Activated naive CD4-positive, alpha-beta T cell treated with Interleukin-2 at 50 U/mL for 16 hours (primary cell): Measurements from ENCODE around the gene PIK3C3.

ENCODE experiments used
- DNase-seq: peaks from one replicate; pipeline ENCODE4 v3.0.0-alpha.2; 2020

Gene PIK3C3

DNA sequence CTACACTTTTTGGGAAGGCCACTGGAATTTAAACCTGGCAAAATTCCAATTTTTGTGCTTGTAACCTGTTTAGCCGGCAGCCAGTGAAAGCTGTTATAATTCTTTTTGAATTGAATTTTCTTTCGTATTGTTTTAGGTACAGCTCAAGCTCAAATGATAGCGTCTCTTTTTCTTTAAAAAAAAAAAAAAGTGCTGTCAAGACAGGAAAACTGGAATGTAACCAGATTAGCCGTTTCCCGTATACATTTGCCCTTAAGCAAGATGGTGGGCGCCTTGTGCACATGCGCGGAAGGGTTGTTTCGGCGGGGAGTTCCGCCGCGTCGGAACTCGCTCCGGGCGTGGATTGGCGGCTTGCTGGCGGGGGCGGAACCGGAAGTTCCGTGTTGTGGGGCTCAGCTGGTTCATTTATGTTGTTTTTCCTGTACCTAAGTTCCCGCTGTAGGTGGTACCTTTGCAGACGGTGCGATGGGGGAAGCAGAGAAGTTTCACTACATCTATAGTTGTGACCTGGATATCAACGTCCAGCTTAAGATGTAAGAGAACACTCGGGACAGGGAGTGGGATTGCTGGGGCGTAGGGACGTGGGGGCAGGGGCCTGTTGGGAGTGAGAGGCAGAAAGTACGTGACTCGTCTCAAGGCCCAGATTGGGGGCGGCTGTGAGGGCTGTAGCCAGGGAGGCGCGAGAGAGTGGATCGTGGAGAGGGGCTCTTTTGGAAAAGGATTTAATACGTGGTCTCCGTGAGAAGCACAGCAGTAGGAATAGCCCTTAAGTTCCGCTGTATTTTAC lies at the start of gene PIK3C3:
TSS of gene PIK3C3 (plus strand) at position 408 of the 787 bp plus-strand sequence. CDS start at position 466, 58 bp downstream.
- DNase-seq, result peak; percentile 98

DNA sequence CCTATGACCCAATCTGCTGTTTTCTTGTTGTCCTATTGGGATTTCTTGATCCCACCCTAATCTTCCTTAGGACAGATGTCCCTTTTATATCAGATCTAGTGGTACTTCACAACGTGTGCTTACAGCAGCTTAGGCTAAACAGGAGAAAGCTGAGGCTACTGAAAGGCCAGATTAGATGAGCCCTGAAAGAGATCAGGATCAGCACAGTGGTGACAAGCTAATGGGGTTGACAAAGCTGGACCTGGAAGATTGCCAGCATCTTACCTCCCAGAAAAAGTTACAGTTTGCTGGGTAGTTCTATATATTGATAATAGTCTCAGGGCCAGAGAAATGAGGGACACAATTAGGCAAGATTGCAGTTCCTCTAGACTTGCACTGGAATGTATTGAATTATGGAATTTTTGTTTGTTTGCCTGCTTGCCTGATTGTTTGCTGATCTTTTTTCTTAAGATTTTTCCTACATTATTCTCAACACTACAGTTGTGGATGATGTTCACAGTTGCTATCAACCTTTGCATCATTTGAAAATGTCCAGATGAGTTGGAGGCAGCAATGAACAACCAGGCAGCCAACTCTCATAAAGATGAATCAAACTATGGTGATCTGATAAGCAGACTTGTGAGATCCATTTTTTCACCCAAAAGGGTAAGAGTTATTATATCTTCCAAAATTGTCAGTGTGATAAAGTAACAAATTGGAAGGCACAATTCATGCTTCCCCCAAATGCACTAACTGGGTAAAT lies 49.1 kb upstream of the PIK3C3 start:
- no peak for DNase-seq

DNA sequence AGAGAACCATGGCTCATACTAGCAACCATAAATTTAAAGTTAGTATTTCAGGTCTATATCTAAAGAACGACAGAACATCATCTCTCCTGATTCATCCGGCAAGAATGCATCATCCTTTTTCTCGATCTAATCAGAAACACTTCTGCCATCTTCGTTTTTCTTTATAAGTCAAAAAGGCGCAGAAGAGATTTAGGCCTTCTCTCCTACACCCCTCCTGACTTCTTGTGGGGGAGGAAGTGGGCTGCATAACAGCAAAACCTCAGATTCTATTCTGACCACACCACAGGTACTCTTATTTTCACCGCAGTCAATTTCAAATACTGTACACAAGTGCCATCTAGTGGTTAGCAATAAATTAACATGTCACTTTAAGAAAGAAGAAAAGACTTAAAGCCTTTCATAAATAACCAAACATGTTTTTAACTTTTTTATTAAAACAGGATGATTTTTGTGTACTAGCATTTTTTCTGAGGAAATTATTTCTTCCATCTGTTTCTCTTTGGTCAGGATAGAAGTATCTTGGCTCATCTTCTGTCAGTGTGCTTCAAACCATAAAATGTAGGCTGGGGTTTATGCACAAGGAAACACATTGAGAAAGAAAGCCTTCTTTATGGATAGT lies 48.4 kb upstream of the PIK3C3 start:
- DNase-seq, result peak; percentile 24

DNA sequence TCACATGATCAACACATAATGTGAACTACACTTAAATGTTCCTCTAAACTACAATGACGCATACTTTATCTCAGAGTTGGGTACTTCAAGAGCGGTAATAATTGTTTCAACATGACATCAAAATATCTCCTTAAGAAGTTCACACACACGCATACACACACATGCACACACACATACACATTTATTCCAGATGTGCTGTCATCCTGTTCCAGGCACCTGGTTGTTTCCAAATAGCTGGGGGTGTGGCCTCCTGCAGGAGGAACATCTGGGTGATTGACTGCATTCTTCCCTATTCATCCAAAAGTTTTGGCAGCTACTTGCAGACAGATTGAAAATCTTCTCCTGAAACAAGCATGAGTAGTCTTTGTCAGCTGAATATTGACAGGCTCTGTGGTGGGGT lies 37.9 kb upstream of the PIK3C3 start:
- no peak for DNase-seq

DNA sequence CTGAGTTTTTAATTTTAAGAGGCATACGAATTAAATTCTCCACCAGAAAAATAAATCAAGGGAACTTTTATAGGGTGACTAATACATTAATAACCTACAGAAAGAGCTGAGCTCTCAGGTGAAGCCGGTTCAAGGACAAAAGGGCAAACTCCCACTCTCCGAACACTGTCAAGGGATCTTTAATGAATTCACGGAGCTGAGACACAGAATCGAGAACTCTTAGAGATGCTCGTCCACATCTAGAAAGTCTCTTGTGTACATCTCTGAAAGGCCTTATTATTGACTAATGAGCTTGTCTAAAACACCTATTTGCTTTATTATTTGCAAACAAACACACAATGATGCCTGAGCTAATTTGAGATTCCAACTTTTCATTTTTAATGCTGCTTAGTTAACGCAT lies 33.3 kb upstream of the PIK3C3 start:
- no peak for DNase-seq

DNA sequence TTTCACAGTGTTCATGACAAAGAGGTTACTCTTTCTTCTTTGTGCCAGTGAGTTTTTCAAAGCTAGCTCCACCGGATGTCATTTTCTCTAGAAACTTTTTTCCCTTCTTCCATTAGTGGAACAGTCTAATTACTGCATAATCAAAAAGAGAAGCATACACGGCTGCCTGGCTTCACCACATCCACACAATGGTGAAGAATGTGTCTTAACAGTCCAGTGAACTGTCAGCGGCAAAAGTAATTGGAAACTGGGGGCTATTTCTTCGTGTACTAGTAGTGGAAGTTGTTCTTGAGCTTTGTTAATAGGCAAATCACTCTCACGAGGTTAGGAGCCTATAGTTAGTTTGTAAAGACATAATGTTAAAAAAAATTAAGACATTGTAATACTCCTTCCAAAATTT lies 32.9 kb upstream of the PIK3C3 start:
- no peak for DNase-seq

DNA sequence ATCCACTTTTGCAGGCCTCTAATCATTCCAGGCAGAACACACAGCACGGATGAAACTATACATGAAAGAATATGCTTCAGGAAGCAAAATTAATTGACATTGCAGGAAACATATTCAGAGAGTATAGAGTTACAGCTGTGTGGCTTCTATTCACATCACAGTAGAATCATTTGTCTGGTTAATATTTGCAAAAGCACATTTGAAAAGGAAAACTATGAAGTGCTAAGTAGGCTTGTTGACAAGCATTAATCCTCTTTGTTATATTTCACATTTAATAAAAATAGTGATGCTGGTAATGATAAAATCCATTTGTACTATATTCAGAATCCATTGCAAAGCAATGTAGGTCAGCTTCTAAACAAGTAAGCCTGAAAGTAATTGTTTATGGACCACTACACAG lies 32.2 kb upstream of the PIK3C3 start:
- no peak for DNase-seq

DNA sequence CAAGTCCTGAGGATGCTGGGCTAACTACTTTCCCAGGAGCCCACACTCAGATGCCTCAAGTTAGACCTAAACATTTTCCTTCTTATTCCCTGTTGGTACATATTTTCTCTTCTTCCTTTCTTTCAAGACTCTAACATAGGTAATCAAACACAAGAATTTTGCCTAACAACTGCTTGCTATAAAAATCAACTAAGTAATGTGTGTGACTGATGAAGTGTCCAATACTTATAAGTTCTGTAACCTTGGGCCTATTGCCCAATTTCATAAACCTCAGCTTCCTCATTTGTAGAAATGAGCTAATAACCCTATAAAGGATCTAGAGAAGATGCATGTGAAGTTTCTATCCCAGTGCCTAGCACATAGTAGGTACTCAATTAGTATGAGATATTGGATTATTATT lies 31.6 kb upstream of the PIK3C3 start:
- DNase-seq, result no peak

DNA sequence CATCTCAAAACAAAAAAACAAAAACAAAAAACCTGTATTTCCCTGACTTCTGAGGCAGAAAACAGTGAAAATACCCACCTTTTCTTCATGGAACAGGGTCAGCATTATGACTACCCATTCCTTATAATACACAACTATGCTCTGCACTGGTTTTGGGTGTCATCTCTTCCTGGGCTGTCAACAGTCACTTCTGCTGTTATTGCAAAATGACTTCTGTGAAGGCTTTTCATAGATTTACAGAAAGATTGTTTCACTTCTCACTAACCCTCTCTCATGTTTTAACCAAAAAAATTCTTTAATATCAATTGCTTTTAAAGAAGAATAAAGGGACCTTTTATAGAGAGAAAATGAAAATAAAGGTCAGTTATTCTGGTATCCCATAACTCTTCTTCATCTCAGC lies 26.5 kb upstream of the PIK3C3 start:
- DNase-seq, result no peak

DNA sequence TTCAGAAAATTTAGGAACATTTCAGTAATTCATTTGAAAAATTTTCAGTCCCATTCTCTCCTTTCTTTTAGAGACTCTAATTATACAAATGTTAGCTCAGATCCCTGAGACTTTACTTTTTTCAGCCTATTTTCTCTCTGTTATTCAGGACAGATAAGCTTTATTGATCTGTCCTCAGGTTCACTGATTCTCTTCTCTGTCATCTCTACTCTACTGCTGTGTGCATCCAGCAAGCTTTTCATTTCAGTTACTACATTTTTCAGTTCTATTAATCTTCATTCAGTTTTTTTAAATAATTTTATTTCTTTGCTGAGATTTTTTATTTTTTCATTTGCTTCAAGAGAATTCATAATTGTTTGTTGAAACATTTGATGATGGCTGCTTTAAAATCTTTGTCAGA lies 22.1 kb upstream of the PIK3C3 start:
- no peak for DNase-seq

DNA sequence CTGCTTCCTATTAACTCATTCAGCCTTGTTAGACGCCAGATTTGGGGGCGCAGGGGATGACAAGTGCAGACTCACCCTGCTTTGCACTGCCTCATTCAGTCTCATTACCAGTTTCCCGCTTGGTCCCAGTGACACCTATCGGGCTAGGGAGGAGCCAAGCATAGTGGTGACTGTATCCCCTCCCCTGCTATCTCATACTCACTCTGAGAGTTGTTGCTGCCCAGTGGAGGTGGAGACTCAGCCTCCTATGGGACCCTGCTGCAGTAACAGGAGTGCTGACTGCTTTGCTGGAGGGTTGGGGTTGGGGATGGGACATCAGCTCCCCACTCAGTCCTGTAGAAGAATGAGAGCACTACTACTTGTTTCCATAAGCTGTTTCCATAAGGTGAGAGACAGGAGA lies 21.3 kb upstream of the PIK3C3 start:
- DNase-seq, result no peak

DNA sequence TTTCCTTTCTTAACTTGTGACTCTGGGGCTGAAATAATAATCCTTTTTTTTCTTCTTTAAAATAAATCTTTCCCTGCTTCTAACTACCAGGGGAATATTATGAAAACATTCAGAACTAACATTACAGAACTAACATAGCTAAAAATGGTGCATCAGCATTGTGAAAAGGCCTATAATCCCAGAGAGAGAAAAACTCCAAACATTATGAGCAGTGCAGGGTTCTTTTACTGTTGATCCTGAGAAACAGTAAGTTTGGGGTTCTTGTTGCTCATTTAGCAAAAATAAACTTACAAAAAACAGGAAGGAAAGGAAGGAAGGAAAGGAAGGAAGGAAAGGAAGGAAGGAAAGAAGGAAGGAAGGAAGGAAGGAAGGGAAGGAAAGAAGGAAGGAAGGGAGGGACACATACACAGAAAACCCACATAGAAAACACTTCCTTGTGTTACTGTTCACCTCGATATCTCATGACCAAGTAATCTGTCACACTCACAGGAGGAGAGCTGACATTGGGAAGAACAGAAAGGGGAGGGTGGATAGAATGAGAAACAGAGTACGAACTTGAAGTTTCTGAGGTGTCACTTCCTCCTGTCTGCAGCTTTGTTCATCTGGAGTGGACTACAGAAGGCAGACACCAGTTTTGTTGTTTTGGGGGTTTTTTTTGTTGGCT lies 18.4 kb upstream of the PIK3C3 start:
- DNase-seq, result no peak

DNA sequence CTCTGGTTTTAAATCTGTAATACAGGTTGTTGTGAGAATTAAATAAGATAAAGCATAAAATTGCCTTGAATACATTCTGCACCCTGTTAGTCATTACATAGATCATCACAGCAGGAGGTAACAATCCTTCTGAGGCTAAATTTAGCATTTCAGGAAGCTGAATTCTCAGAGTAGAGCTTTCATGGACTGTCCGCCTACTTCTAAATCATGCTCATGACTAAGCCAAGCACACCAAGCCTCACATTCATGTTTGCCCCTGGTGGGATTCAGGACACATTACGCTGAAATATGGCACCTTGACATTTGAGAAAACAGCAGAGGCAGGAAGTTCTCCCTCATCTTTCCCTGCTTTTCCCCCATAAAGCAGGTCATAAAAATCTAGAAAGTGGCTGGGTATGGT lies 16.6 kb upstream of the PIK3C3 start:
- no peak for DNase-seq

DNA sequence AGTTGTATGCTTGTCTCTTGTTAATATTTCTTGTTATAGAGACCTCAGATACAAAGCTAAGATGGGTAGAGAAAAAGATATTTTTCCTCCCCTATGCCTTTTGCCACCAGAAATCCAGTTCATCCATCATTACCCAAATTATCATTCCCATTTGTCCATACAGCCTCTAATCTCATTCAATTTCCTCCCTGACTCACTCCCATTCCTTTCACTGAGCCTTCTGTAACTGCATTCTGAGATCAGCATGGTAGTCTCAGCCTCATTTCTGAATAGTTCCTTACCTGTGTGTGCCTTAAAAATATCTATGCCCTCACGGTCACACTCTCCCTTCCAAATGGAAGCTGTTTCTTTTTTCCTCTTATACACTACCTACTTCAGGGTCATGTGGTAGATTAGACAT lies 15.7 kb upstream of the PIK3C3 start:
- DNase-seq, result no peak

DNA sequence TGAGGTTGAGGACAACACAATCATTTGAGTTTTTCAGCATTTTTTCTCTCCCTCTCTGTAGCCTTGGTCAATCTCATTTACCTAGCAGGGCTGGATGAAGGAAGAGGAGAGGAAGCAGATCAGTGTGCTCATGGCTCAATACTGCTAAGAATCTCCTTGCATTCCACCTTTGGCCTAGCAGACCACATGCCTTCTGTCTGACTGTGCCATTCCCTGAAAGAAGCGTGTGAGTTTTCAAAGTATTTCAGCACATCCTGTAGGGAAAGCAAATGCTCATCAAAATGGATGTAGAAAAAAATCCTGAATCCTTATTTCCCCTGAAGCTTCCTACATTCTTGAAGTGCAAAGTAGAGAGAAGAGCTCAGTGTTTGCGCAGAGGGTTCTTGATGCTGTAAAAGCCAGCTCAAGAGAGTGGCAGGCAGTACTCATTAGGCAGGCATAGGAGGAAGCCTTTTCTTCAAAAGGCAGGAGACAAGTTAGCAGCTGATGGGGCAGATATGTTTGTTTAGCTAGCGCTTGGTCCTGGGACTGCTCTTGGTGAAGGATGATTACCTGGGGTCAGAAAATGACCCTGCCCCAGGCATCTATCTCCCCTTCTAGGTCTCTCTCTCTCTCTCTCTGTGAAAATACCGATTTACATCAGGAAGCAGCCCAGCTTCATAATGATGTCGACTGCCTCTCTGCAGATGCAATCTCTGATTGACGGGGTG lies 14.4 kb upstream of the PIK3C3 start:
- DNase-seq, result no peak

DNA sequence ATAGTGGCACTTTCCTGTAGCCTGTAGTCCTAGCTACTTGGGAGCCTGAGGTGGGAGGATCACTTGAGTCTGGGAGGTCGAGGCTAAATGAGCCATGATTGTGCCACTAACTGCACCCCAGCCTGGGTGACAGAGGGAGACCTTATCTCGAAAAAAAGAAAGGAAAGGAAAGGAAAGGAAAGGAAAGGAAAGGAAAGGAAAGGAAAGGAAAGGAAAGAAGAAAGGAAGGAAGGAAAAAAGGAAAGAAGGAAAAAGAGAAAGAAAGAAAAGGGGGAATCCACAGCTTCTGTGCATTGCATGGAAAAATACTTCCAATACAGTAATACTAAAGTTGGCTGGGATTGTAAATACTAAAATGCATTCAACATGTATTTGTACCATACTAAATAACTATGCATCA lies 12.8 kb upstream of the PIK3C3 start:
- no peak for DNase-seq

DNA sequence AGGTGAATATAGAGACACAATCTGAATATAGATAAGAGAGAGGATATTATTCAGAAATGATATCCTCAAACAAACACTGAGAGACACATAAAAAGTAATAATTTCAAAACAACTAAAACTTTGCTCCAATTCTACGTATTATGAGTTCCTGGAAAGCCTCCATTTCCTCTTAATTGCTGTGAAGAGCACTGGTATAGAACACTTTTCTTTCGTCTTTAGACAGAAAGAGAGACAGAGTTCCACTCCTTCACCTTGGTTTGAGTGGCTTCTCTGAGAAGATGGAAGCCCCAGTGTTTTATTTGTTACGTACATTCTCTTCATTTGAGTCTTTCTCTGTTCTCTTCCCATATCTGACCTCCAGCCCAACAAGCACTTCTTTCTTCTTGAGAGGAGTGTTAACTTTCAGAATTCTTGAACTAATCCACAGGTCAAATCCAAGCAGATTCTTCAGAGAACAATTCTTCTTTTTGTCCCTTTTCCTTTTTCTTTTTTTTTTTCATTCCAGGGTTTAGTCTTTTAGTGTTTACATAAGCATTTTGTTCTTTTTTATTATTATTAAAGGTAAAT lies 6.4 kb upstream of the PIK3C3 start:
- DNase-seq, result no peak

DNA sequence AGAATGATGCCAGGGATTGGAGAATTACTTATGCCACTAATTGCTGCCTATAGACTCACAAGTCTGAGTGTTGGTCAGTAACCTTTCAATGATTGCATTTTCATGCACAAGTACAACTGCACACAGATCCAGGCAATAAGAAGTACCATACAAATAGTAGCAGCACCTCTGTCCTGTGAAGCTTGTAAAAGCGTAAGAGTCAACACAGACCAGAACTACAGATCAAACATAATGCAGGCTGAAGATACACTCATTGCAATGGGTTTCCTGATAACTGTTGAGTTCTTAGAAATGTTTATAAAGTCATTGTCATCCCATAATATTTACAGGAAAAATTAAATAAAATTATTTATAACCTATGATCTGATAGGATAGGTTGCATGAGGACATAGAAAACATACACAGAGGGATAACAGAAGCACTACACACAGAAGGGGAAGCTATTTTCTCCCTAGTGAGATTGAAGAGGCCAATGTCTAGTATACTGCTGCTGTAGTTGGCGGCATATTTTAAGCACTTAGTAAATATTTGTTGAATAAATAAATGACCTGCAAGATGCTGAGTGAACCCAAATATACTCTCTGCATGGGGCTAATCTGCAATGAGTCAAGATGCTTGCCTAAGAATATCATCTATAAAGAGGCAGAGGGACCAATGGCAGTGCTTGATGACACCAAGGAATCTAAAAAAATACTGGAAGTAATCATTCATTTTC lies 5.7 kb upstream of the PIK3C3 start:
- DNase-seq, result no peak

DNA sequence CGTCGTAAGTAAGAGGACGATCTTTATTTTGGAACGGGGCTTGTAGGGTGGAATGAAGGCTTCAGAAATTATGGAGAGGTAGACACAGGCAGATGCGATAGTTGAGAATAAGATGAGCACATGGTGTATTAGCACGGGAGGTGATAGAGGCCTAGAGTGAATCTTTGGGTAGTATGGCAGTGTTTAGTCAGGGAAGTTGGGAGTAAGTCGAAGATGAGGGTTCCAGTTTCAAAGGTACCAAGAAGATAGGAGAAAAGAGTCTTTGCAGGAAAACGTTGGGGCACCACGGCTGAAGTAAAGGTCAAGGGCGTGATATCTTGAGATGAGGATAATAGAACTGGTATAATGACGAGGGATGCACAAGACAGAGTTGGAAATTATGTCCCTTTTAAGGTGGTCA lies 654 bp downstream of the PIK3C3 start:
- no peak for DNase-seq

DNA sequence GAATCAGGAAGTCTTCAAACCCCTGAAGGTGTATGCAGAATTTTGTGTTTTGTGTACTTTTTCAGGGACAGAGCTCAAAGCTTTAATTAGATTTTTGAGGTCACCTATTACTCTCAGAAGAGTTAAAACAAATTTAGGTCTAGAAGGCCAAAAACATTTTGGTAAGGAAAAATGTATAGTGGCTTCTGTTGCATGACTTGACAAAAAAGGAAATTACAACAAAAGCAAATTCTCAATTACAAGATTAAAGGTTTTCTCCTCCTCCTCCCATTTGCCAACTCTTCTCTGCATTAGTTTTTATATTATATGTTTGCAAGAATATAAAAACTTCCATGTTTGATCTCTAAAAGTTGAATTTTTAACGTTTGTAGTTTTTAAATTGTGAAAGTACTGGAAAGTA lies 4.0 kb downstream of the PIK3C3 start:
- no peak for DNase-seq

DNA sequence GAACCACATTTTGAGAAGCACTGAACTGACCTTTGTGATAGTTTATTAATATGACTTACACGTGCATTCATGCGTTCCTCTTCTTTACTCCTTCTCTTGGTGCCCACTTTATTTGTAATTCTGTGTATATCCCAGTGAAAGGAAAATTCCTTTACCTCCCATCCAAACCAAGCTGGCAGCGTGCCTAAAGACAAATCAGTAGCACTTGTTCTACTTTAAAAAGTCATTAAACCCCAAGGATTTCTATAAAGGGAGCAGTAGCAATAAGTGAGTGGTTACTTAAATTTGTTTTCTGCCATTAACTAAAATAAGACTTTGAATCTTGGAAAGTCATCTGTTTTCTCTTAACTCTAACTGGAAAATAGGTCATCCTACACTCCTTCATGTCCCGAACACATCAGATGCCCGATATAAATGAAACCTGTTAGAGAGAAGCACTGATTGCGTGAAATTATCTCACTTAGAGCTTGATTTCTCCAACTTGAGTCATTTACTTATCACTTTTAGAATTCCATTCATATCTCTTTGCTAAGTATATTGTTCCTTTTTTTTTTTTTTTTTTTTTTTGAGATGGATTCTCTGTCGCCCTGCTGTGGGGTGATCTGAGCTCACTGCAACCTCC lies 10.7 kb downstream of the PIK3C3 start:
- no peak for DNase-seq
